B cell (primary cell): Measurements from ENCODE around the gene STAP2. TPM values are rescaled to one million over a fixed set of nuclear protein-coding genes. Genes with fewer than 3 reads are reported as not detected.

ENCODE experiments used
- ATAC-seq: fragments of 200-7000 bp; cut with Tn5 transposase; one replicate; pipeline ENCODE4 v1.10.0; 2021; ENCODE audit warnings: low read depth, mild to moderate bottlenecking, moderate number of reproducible peaks, moderate library complexity
- CTCF ChIA-PET: fragments of 350-600 bp; sonication (Branson Sonifier 250); formaldehyde crosslinking; loops from one replicate; lab custom pipeline; 2021; ENCODE audit warnings: antibody characterized with exemption, inconsistent platforms; lab: Charles Lee
- POLR2A ChIA-PET: fragments of 350-600 bp; sonication (Branson Sonifier 250); formaldehyde crosslinking; loops from one replicate; lab custom pipeline; 2021; ENCODE audit warnings: antibody characterized with exemption; lab: Charles Lee
- DNase-seq: peaks from one replicate; pipeline ENCODE4 v3.0.0; 2013
- H2AFZ ChIP-seq: 2 replicates; pipeline ENCODE4 v1.6.1; 2012; ENCODE audit warnings: mild to moderate bottlenecking, low read depth, low read length; ENCODE audit not compliant: insufficient read depth, poor library complexity, severe bottlenecking
- H3K27ac ChIP-seq, 2 donors: 1 replicate in 1 of 2; 2 replicates in 1 of 2; pipeline ENCODE4 v1.5.1; 2012 to 2013; ENCODE audit warnings: low read length in 2 of 2, mild to moderate bottlenecking in 2 of 2, moderate library complexity in 1 of 2
- H3K27me3 ChIP-seq, 4 experiments: fragments of 200-600 bp in 1 of 4; sonication (generic) in 1 of 4; replicated peaks in 1 of 4; 1 replicate in 2 of 4; 2 replicates in 2 of 4; pipeline versions ENCODE4 v1.6.1 to v1.7.0; 2013 to 2016; ENCODE audit warnings: low read length in 3 of 4, mild to moderate bottlenecking in 2 of 4, mixed read lengths in 1 of 4, moderate library complexity in 1 of 4; ENCODE audit not compliant: insufficient read depth in 4 of 4, control insufficient read depth in 3 of 4; ENCODE audit errors: control extremely low read depth in 1 of 4
- H3K36me3 ChIP-seq, 2 experiments: replicated peaks in 1 of 2; 1 replicate in 1 of 2; 2 replicates in 1 of 2; pipeline versions ENCODE4 v1.6.1 to v1.7.1; 2013; ENCODE audit warnings: low read length in 1 of 2; ENCODE audit not compliant: insufficient read depth in 2 of 2, control insufficient read depth in 1 of 2; ENCODE audit errors: control extremely low read depth in 1 of 2, extremely low read depth in 1 of 2
- H3K4me1 ChIP-seq, 2 donors: fragments of 200-600 bp in 1 of 2; sonication (generic) in 1 of 2; 1 replicate in 1 of 2; 2 replicates in 1 of 2; pipeline versions ENCODE4 v1.5.1 to v1.6.1; 2013 to 2017; ENCODE audit warnings: low read length in 2 of 2; ENCODE audit not compliant: control insufficient read depth in 2 of 2, insufficient read depth in 2 of 2
- H3K4me2 ChIP-seq: replicated peaks from 2 replicates; pipeline ENCODE3; 2012; ENCODE audit warnings: mild to moderate bottlenecking, low read depth, low read length; ENCODE audit not compliant: poor library complexity, severe bottlenecking
- H3K4me3 ChIP-seq, 5 experiments: fragments of 200-600 bp in 1 of 5; sonication (generic) in 1 of 5; 1 replicate in 3 of 5; 2 replicates in 2 of 5; pipeline versions ENCODE4 v1.5.1 to v1.7.0; 2011 to 2016; ENCODE audit warnings: low read length in 4 of 5, mild to moderate bottlenecking in 4 of 5, low read depth in 2 of 5, control low read depth in 1 of 5, moderate library complexity in 1 of 5; ENCODE audit not compliant: insufficient read depth in 1 of 5; ENCODE audit errors: control extremely low read depth in 1 of 5, extremely low read depth in 1 of 5
- H3K79me2 ChIP-seq: fragments of 200-600 bp; sonication (generic); one replicate; pipeline ENCODE4 v1.6.0; 2016; ENCODE audit warnings: low read length; ENCODE audit not compliant: control insufficient read depth, insufficient read depth
- H3K9ac ChIP-seq: fragments of 200-600 bp; sonication (generic); 2 replicates; pipeline ENCODE4 v1.6.1; 2017; ENCODE audit warnings: mild to moderate bottlenecking, low read length, moderate library complexity
- H3K9me3 ChIP-seq, 3 donors: one replicate each; pipeline versions ENCODE4 v1.6.1 to v1.7.1; 2013; ENCODE audit warnings: low read length in 2 of 3; ENCODE audit not compliant: control insufficient read depth in 2 of 3, insufficient read depth in 1 of 3; ENCODE audit errors: control extremely low read depth in 1 of 3
- H4K20me1 ChIP-seq: 2 replicates; pipeline ENCODE4 v1.6.0; 2012; ENCODE audit warnings: mild to moderate bottlenecking, low read length; ENCODE audit not compliant: insufficient read depth, control insufficient read depth, poor library complexity, severe bottlenecking
- H3K27ac Mint-ChIP-seq: one replicate; pipeline ENCODE4 v1.8.0; 2021; ENCODE audit warnings: mixed read lengths
- H3K27me3 Mint-ChIP-seq: one replicate; pipeline ENCODE4 v1.8.0; 2021; ENCODE audit warnings: mixed read lengths
- H3K4me1 Mint-ChIP-seq: one replicate; pipeline ENCODE4 v1.8.0; 2021; ENCODE audit warnings: mixed read lengths
- H3K4me3 Mint-ChIP-seq: one replicate; pipeline ENCODE4 v1.8.0; 2021; ENCODE audit warnings: mixed read lengths
- H3K9me3 Mint-ChIP-seq: one replicate; pipeline ENCODE4 v1.8.0; 2022; ENCODE audit warnings: mixed read lengths; ENCODE audit not compliant: insufficient read depth
- EZH2 ChIP-seq: IDR thresholded peaks from 2 replicates; pipeline ENCODE4 v1.6.1; 2012; ENCODE audit warnings: borderline replicate concordance, low read depth, mild to moderate bottlenecking, moderate library complexity, low read length; ENCODE audit not compliant: insufficient read depth, poor library complexity, severe bottlenecking
- WGBS: methylation state at CpG from one replicate; pipeline ENCODE4 v1.1.5; 2013; ENCODE audit warnings: missing lambda C conversion rate; ENCODE audit not compliant: insufficient coverage; 5-methylcytosine and 5-hydroxymethylcytosine counted together
- intact Hi-C: fragments of 100-400 bp; cut with micrococcal nuclease; formaldehyde crosslinking; loops from one replicate; pipeline ENCODE4 v1.10.0; 2022
- polyA plus RNA-seq: library from polyadenylated mRNA; depleted of rRNA; stranded (reverse); fragments of >200 nt; gene quantifications from 2 replicates; pipeline ENCODE4 v1.2.3, GENCODE V29; 2012
- total RNA-seq, 2 donors: library from RNA; stranded (reverse); fragments of 120-200 nt in 1 of 2; gene quantifications; 1 replicate in 1 of 2; 2 replicates in 1 of 2; pipeline versions ENCODE4 v1.2.3 to v1.2.4, GENCODE V29; 2013 to 2022
- TF ChIP-seq, protein P1 (sequence below): fragments of 200-600 bp; IDR thresholded peaks from one replicate; pipeline ENCODE4 v1.8.0; 2022; ENCODE audit warnings: antibody characterized with exemption, mild to moderate bottlenecking

Gene STAP2
- total and polyA plus RNA-seq, 2 donors (not counting 1 experiment from before 2014, with no cell fraction given), result 0.27 to 0.72 TPM

- ChIA-PET POLR2A (interaction anchor here (0.5 to 1.0 kb wide), 4 partner anchors 12 to 33 kb away, joined by 3 to 6 read pairs (median 4); partner anchors contain the start of genes CHAF1A and SH3GL1), CTCF (interaction anchor here (0.9 to 1.8 kb wide), 11 partner anchors 11 to 102 kb away, joined by 3 to 11 read pairs (median 4); partner anchors contain the start of genes CHAF1A, HDGFL2, MPND and SH3GL1)
- Histone ChIP-seq H3K79me2 (peaks cover 37% of the 10 kb centered on the region), H3K27me3 (no peaks in the 10 kb centered on the region), H3K9ac (peak overlapping the region; percentile 67), H3K27ac (peak overlapping the region; percentile 84 to 95), H3K4me3 (peak overlapping the region in 4 of 5 experiments; percentile 40 to 68 (median 50)), H4K20me1 (peaks cover 43% of the 10 kb centered on the region), H3K4me1 (peaks cover 63 to 70% of the 10 kb centered on the region in 2 donors), H3K9me3 (no peaks in the 10 kb centered on the region), H3K36me3 (peaks cover 0 to 23% of the 10 kb centered on the region in 2 experiments), H2AFZ (peak overlapping the region; percentile 20), H3K4me2 (peak overlapping the region; percentile 96)
- DNase-seq (peak; percentile 94), ATAC-seq (peak; percentile 63)
- Mint-ChIP-seq H3K4me1 (peaks cover 61% of the 10 kb centered on the region), H3K4me3 (peak overlapping the region; percentile 83), H3K9me3 (no peaks in the 10 kb centered on the region), H3K27me3 (no peaks in the 10 kb centered on the region), H3K27ac (peak overlapping the region; percentile 96)
- TF ChIP-seq EZH2, result no peak
- under 1% methylated on average over 24 of the region's 25 CpGs for WGBS
- intact Hi-C loops, result loop anchor here (1.0 to 2.0 kb wide), 3 partner anchors 11 to 26 kb away; partner anchors contain the start of gene MPND
Measured at GRCh38 chr19:4369109-4369887, 30.7 kb upstream of the STAP2 start.

DNA sequence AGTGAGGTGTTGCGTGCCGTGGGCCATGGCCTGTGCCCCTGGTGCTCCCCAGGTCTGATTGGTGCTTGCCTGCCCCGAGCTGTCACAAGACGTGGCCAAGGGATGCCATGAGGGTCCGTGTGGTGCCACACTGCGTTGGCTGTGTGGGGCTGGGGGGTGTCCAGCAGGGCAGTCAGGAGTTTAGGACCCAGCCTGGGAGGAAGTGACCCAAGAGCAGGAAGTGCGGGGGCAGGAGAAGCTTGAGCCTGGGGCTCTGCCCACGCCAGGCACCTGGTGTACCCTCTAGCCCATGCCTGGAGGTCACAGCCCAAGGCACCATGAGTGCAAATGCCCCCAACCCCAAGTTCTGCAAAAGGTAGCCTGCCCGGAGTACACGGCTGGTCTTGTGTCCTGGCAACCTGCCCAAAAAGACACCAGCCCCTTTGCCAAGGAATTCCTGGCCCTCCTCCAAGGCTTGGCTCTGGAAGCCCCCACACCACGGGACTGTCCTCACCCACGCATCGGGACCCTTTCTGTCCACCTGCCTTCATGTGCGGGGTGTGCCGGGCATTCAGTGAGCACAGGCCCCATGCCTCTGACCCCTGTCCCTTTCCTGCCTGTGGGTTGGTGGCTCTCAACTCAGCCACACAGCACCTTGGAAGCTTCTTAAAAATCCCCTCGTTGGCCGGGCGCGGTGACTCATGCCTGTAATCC is 29.6 kb upstream of the STAP2 start:
- peaks cover 33% of the 10 kb centered on the region for H4K20me1 ChIP-seq
- intact Hi-C loops, result loop anchor here (2.0 kb wide), 1 partner anchor 25 kb away; the partner anchor contains the start of gene MPND
- H3K4me2 ChIP-seq, result peak overlapping the region; percentile 96
- no peak overlapping the region for H3K4me3 ChIP-seq
- H3K9ac ChIP-seq, result no peak overlapping the region
- ChIA-PET POLR2A (interaction anchor here (1.0 kb wide), 1 partner anchor 34 kb away, joined by 3 read pairs; the partner anchor contains the start of gene CHAF1A), CTCF (interaction anchor here (1.3 to 2.1 kb wide), 3 partner anchors 16 to 32 kb away, joined by 4 to 14 read pairs (median 4); partner anchors contain the start of genes MPND and SH3GL1)
- Mint-ChIP-seq H3K27ac (peak overlapping the region; percentile 96), H3K4me3 (peak overlapping the region; percentile 83), H3K4me1 (peaks cover 52% of the 10 kb centered on the region), H3K9me3 (no peaks in the 10 kb centered on the region), H3K27me3 (no peaks in the 10 kb centered on the region)
- H3K4me1 ChIP-seq, result peaks cover 53 to 60% of the 10 kb centered on the region in 2 donors
- H3K79me2 ChIP-seq, result peaks cover 27% of the 10 kb centered on the region
- H3K36me3 ChIP-seq, result peaks cover 0 to 33% of the 10 kb centered on the region in 2 experiments
- no peak overlapping the region for H2AFZ ChIP-seq
- ATAC-seq, result no peak
- WGBS, result 71% methylated on average over 14 of the region's 19 CpGs
- H3K27me3 ChIP-seq, result no peaks in the 10 kb centered on the region
- DNase-seq, result peak; percentile 74
- TF ChIP-seq EZH2, result no peak
- TF ChIP-seq, protein P1, sequence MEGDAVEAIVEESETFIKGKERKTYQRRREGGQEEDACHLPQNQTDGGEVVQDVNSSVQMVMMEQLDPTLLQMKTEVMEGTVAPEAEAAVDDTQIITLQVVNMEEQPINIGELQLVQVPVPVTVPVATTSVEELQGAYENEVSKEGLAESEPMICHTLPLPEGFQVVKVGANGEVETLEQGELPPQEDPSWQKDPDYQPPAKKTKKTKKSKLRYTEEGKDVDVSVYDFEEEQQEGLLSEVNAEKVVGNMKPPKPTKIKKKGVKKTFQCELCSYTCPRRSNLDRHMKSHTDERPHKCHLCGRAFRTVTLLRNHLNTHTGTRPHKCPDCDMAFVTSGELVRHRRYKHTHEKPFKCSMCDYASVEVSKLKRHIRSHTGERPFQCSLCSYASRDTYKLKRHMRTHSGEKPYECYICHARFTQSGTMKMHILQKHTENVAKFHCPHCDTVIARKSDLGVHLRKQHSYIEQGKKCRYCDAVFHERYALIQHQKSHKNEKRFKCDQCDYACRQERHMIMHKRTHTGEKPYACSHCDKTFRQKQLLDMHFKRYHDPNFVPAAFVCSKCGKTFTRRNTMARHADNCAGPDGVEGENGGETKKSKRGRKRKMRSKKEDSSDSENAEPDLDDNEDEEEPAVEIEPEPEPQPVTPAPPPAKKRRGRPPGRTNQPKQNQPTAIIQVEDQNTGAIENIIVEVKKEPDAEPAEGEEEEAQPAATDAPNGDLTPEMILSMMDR, result no peak
- H3K9me3 ChIP-seq, result no peaks in the 10 kb centered on the region
- H3K27ac ChIP-seq, result peak overlapping the region; percentile 84 to 95
